ENCODE data around the gene ESD. TPM values are rescaled to one million over a fixed set of nuclear protein-coding genes. Genes with fewer than 3 reads are reported as not detected.
"Not testable (repeated sequence)": the region's sequence is repeated elsewhere in the genome, so short reads cannot be mapped to it uniquely, and the experiment has no call there.

The ESD gene
- total RNA-seq, 1 experiment from 2014 or later, result 172 TPM

DNA sequence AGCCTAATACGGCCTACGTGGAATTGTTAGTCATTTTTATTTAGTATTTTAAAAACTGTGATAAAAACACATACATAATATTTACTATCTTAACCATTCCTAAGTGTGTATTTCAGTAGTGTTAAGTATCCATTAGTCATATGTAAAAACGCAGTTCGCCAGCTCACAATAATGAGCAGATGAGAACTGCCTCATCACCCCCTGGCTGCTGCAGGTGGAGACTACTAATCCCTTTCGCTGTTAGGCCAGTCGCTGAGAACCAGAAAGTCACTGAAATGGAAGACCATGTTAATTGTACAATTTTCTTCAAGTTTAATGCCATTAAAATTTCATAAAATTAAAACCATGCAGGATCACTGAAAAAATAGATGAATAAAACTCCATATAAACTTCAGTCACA, 1.6 kb downstream of the ESD start:
- DNase-seq (ENCODE audit: low read depth), result no peak

DNA sequence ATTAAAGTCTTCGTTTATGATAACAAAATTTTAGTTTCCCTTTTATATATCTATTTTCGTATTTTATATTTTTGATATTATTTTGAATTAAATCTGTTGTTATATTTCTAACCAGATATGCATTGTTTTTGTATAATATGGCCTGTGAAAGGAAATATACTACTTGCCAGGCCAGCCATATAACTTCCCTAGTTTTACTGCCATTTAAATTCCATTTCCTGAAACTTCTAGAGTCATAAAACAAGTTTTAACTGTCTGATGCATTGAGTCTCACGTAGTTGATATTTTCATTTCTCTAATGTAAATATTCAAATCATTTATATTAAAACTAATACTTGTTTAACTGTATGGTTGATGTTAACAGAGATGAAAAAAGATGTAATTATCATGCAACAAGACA, 13.5 kb downstream of the ESD start:
- no peak for DNase-seq (ENCODE audit: low read depth)

DNA sequence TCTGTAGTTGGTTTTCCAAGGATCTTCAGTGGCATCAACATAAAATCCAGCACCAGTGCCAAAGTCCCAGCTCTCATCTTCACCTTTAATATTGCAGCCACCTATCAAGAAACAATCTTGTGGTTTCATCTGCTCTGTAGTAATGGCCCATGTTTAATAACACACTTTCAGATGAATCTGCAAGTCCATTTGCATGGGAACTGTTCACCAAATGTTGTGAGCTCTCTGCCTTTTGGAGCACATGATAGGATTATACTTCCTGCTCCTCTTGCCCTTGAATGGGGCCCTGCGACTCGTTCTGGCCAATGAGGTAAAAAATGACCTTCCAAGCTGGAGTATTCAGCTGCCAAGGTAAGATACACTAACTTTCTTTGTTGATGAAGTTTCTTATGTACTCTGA, 14.3 kb downstream of the ESD start:
- no peak for DNase-seq (ENCODE audit: low read depth)

DNA sequence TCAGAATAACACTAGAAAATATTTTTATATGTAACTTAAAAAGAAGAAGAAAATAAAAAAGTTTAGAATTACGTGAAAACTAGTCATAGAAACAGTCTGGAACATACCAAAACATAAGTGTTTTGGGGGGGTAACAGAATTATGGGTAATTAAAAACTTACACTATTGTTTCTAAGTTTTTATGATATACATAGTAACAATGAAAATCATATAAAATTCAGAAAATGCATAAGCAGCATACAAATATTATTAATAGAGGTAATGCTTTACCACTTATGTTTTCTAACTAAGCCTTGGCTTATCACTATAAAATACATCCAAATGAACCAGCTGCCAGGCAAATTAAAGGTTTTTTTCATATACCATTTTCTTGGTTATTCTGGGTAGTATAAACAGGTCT, 14.9 kb downstream of the ESD start:
- DNase-seq (ENCODE audit: low read depth), result no peak

DNA sequence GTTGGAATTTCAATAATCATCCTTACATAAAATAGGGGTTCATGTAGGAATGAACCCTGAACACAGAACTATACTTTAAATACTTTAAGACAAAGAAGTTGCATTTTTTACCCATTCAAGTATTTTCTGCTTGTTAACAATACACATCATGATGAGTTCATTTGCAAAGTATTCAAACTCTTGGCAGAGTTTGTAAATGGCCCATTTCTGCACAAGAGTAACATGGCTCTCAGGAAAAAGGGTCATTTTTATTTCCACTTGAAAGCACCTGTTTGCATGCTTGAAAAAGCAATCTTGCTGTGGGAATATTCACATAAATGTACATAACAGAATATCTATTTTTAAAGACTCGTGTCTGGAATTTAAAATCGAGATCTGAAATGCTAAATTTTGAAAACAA, 18.1 kb downstream of the ESD start:
- no peak for DNase-seq (ENCODE audit: low read depth)

DNA sequence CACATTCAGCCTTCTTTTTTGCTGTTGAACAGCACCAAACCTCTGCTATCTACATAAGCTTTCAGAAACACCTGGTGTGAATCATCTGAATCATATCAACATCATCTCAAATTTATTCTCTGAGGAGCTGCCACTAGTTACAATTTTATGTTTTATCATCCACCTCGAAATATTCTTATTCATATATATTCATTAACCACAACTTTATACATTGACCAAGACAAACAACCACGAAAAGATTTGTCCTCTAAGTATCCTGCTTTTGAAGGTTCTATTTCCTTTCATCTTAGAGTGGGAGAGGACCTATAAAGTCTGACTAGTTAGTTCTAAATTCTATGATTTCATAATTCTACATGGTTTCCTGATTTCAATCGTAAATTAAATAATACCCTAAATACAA, 18.9 kb downstream of the ESD start:
- no peak for DNase-seq (ENCODE audit: low read depth)

DNA sequence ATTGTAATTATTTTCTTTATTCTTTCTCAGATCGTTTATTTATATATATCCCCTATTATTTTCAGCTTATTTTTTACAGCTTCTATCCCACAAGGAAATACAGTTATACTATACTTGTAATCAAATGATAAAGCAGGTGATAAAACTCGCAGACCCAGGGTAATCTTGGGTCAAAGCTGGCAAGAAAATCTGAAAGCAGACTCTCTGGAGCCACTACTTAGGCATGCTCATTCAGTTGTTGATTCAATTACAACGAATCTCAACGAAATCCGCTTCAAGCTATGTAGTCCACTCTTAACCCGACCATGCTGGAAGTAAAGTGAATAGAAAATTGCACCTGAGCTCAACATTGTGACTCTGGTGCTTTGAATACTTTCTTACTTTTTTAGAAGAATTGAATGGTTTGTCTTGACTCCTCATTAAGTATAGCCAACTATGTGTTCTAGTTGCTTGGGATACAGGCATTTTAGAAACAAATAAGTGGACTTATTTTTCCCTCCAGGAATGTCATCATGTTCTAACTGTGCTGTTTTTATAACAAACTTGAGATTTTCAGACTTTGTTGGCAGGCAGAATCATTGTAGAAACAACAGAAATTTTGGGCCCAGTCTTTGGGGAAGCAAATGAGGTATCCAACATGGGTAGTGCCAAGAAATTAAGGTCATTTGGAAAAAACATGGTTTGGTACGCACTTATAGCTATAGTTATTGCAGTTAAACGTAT, 21.4 kb downstream of the ESD start:
- DNase-seq (ENCODE audit: low read depth), result no peak

DNA sequence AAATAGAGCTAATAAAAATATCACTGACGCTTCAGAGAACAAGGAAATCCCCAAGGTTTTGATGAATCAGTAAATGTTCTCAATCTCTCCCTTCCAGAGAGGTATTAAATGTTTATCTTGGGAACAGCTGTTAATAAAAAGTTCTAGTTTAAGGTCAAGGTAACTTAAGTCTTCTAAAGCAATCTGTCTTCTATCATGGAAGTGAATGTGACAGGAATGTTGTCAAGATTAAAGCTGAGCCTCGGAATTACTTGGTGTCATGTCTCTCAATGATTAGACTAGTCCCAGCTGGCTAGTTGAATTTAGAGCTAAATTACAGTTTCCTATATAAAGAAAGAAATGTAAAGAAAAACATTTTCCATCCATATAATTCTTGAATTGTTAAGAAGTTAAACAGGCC, 23.4 kb downstream of the ESD start:
- peak; percentile 44 for DNase-seq (ENCODE audit: low read depth)

DNA sequence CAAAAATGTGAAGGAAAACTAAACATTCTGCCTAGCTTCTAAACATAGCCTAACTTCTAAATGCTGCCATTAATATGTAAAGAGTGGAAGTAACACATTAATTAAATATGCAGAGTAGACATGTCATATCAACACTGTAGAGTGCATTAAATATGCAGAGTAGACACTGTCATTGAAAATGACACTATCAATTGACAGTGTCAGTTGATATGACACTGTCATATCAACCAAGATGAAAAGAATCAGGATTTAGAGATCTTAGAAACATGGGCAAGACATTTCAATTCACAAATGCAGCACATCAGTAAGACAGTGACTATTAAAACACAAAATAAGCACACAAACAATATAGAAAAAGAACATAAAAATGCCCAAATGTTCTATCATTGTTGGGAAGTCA, 25.3 kb downstream of the ESD start:
- no peak for DNase-seq (ENCODE audit: low read depth)

DNA sequence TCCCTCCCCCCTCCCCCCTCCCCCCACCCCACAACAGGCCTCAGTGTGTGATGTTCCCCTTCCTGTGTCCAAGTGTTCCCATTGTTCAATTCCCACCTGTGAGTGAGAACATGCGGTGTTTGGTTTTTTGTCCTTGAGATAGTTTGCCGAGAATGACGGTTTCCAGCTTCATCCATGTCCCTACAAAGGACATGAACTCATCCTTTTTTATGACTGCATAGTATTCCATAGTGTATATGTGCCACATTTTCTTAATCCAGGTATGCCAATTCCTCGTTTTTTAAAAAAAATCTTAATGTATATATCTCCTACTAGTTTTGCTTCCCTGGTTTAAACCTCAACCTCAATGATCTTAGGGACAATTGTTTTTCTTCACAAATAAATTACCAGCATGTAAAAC, 27.0 kb downstream of the ESD start:
- DNase-seq (ENCODE audit: low read depth), result not testable (repeated sequence)

DNA sequence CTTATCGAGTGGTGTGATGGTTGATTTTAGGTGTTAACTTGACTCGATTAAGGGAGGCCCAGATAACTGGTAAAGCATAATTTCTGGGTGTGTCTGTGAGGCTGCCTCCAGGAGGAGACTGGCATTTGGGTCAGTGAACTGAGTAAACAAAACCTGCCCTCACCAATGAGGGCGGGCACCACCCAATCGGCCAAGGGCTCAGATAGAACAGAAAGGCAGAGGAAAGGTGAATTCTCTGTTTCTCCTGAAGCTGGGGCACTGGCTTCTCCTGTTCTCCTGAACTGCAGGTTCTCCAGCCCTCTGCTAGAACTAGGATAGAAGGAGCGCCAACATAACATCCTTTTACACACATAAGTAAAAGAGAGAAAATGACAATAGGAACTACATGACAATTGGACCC, 35.1 kb downstream of the ESD start:
- DNase-seq (ENCODE audit: low read depth), result no peak

DNA sequence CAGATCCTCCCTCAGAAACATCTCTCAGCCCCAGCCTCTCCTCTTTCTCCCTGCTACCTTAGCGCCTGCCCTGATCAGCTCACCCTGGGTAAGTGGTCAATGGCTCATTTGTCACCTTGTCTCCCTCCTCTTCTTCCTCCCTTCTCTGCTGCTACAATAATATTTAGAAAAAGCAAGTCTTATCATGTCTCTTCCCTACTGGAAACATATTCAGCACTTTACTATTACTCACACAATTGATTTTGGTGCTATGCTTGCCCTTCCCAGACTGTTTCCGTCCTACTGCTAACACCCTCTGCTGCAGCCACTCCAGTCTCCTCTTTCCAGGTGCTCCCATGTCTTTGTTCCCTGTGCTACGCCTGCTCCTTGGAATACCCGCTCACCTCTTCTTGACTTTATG, 35.8 kb downstream of the ESD start:
- DNase-seq (ENCODE audit: low read depth), result no peak

DNA sequence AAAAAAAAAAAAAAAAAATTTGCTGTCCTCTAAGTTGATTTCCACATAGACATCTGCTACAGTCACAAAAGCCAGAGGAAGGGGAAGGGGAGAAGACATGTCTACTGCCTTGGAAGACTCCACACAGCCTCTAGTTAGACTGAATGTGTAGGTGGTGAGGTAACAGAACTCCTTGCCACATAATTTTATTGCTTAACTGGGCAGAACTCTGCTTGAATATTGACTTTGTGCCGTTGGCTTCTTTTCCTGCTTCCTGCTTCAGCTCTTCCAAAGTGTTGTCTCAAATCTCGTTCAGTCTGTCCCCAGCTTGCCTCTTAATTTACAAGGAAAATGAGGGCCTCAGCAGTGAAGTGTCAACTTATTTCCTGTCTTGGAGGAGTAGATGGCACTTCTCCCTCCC, 37.1 kb downstream of the ESD start:
- no peak for DNase-seq (ENCODE audit: low read depth)

DNA sequence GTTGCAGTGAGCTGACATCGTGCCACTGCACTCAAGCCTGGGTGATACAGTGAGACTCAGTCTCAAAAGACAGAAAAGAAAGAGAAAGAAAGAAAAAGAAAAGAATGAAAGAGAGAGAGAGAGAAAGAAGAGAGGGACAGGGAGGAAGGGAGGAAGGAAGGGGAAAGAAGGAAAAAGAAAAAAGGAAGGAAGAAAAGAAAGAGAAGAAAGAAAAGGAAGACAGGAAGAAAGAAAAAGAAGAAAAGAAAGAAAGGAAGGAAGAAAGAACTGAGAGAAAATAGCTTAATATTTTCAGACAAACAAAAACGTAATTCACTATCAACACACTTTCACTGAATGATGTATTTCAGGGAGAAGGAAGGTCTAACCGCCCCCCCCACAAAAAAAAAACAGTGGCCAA, 39.3 kb downstream of the ESD start:
- DNase-seq (ENCODE audit: low read depth), result no peak

DNA sequence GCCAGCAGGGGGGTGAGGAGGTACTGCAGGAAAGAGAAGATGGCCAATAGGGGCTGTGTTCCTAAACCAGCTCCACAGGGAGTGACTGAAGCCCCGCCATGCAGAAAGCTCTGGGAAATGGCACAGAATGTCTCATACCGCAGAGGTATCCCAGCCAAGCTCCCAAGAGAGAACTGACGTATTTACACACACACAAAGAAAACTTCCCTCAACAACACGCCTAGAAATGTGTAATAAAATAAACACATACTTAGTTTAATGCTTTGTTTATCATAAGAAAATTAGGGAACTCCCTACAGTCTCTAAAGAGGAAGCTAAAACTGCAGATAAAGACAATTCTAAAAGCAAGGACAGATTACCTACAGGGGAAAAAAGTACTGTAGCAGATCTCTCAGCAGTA, 40.0 kb downstream of the ESD start:
- DNase-seq (ENCODE audit: low read depth), result peak; percentile 65

DNA sequence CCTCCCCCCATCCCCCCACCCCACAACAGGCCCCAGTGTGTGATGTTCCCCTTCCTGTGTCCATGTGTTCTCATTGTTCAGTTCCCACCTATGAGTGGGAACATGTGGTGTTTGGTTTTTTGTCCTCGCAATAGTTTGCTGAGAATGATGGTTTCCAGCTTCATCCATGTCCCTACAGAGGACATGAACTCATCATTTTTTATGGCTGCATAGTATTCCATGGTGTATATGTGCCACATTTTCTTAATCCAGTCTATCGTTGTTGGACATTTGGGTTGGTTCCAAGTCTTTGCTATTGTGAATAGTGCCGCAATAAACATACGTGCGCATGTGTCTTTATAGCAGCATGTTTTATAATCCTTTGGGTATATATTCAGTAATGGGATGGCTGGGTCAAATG, 41.5 kb downstream of the ESD start:
- DNase-seq (ENCODE audit: low read depth), result not testable (repeated sequence)

DNA sequence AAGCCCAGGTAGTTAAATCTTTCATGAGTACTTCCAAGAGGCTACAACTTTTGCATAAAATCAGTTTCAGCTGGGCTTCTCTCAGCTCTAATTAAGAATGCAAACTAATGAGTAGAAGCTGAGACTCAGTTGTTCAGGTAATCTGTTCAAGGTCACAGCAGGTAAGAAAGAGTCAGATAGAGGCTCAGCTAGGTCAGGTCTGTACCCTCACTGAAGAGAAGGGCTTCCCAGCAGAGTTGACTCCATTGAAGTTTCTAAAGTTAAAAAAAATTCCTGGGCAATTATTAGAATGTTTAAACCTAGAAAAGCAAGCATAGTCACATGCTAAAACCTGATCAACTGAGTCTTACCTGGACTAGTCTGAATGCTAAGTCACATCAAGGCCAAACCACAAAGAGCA, 42.1 kb downstream of the ESD start:
- DNase-seq (ENCODE audit: low read depth), result no peak

DNA sequence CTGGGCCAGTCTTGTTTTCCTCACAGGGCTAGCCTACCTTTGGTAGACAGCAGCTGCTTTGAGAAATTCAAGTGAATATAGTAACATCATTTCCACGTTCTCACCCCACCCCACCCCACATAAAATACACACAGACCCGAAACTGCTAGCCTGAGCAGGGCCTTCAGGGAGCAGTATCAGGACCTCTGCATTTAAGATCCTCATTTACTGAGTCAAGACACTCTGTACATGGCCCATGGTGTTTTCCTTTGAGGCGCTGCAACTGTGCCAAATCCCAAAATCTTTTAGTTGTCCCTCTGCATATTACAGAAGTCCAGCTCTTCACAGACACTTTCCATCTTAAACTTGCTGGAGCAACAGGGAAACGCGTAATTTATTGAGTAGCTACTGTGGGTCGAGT, 43.0 kb downstream of the ESD start:
- no peak for DNase-seq (ENCODE audit: low read depth)

DNA sequence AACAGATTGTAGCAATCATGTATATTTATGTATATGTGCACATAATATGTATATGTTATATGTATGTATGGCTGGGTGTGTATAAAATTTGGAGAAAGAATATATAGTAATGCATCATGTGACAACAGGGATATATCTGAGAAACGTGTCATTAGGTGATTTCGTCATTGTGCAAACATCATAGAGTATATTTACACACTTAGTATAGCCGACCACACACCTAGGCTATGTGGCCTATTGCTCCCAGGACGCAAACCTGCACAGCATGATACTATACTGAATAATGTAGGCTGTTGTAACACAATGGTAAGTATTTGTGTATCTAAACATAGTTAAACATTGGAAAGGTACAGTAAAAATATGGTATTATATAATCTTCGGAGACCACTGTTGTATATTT, 43.8 kb downstream of the ESD start:
- no peak for DNase-seq (ENCODE audit: low read depth)

DNA sequence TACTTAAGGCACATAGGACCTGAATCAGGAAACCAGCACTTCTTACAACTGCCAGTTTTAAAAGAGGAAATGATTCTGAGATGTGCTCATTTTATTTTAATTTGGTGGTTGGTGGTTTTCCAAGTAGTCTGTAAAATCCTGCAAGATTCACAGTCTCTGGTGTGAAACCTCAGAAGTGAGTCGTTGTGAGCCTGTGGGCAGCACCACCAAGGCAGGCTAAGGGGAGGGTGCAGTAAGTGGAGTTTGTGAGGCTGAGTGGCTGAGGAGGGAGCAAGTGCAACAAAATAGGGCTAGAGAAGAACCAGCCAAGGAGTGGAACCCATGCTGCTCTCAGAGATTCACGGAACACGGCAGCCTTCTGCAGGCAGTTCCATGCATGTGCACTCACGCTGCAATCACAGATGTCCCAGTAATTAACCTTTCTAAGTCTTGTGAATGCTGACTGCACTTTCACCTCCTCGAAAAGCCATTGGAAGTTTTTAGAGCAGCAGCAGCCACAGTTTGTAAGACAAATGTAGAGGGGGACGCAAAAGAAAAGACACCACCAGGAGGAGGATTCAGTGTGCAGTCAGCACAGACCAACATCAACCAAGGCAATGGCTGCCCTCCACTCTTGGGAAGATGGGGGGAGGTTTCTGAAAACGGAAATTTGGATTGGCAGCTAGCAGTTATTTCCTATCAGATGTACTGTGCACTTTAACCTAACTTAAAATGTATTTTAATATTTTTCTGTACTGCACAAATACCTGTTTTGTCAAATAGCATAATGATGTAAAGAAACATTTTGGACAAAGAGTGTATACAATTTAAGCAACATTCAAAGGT, 44.9 kb downstream of the ESD start:
- peak; percentile 32 for DNase-seq (ENCODE audit: low read depth)

DNA sequence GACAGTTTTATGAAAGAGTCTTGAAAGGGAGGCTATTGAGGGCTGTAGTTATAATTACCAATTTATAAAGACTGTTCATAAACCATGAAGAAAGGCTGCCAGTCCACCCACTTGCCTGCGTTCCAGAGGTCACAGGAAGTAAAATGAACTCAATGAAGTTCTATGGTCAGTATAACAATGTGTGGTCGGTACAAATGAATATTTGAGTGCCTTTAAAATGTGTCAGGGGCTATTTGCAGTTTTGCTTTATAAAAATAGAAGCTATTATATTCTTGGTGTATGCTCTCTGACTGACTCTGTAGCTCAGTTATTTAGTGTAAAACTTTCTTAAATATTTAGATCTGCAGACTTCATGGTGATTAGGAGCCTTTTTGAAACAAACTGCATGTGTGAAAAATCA, 47.0 kb downstream of the ESD start:
- DNase-seq (ENCODE audit: low read depth), result peak; percentile 39

DNA sequence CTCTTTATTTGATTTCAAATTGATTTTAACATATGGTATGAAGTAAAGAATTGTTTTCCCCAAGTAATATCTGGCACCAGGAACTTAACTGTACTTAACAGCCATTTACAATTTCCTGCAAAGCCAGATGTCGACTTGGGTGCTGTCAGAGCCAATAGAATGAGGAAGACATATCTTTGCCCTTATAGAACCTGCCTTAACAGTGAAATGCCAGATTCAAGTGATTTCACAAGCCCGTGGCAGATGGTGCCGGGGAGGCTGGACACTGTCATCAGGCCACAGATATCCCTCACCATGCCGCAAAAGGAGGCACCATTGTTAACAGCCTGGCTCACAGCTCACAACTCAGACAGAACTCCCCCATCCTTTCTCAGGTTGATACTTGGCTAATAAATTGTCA, 48.7 kb downstream of the ESD start:
- no peak for DNase-seq (ENCODE audit: low read depth)

Measured in LHCN-M2 (cell line).